DND-41 (cell line): ENCODE measurements around the gene LEPR.

Source experiments
- CTCF ChIP-seq: IDR thresholded peaks from 2 replicates; pipeline ENCODE4 v1.5.1; 2012; ENCODE audit warnings: borderline replicate concordance, low read length, moderate library complexity, mild to moderate bottlenecking; ENCODE audit not compliant: poor library complexity, severe bottlenecking; ENCODE audit errors: extremely low read depth
- EZH2 ChIP-seq: IDR thresholded peaks from 3 replicates; pipeline ENCODE4 v1.6.1; 2012; ENCODE audit warnings: borderline replicate concordance, low read depth, mild to moderate bottlenecking, moderate library complexity, low read length, inconsistent platforms; ENCODE audit not compliant: severe bottlenecking

- TF ChIP-seq CTCF (no peak), EZH2 (no peak)
Measured at GRCh38 chr1:65444128-65444640, 23.7 kb downstream of the LEPR start.
